ENCODE measurements around the gene AGTR1. TPM values are rescaled to one million over a fixed set of nuclear protein-coding genes. Genes with fewer than 3 reads are reported as not detected.
A peak's percentile ranks its signal among the peaks of the same experiment; 100 is the strongest.

Gene AGTR1
- total RNA-seq, 1 donor from 2014 or later = 12.0 TPM

- Histone ChIP-seq H3K27ac (peak overlapping the region; percentile 46), H3K4me3 (no peak overlapping the region), H3K4me1 (no peaks in the 10 kb centered on the region), H3K9me3 (no peaks in the 10 kb centered on the region), H3K36me3 (no peaks in the 10 kb centered on the region), H3K27me3 (no peaks in the 10 kb centered on the region)
- intact Hi-C loops (cut with DNase I) = no loop called here
- DNase-seq (ENCODE audit: extremely low spot score in 2 of 2) = no peak
- TF ChIP-seq POLR2AphosphoS5 (IDR thresholded peaks at IDR 0.05; ENCODE audit: insufficient read depth in 1 of 2, low read depth in 1 of 2) (no peak), POLR2A (IDR thresholded peaks at IDR 0.05) (no peak), CTCF (IDR thresholded peaks at IDR 0.05) (no peak)
These were observed 93.4 kb downstream of the AGTR1 start for GRCh38 chr3:148790851-148791735.

- intact Hi-C loops (cut with DNase I) = no loop called here
- no peak for DNase-seq (ENCODE audit: extremely low spot score in 2 of 2)
- Histone ChIP-seq H3K9me3 (no peaks in the 10 kb centered on the region), H3K4me1 (no peaks in the 10 kb centered on the region), H3K27me3 (no peaks in the 10 kb centered on the region), H3K27ac (no peak overlapping the region), H3K36me3 (no peaks in the 10 kb centered on the region), H3K4me3 (no peak overlapping the region)
- TF ChIP-seq CTCF (IDR thresholded peaks at IDR 0.05) = no peak
- TF ChIP-seq POLR2A (IDR thresholded peaks at IDR 0.05) = no peak
- TF ChIP-seq POLR2AphosphoS5 (IDR thresholded peaks at IDR 0.05; ENCODE audit: insufficient read depth in 1 of 2, low read depth in 1 of 2) = no peak
These were observed 94.2 kb downstream of the AGTR1 start for GRCh38 chr3:148791920-148792319.

GRCh38 chr3:148792516-148792915, 94.8 kb downstream of the AGTR1 start:
- Histone ChIP-seq H3K36me3 (no peaks in the 10 kb centered on the region), H3K27me3 (no peaks in the 10 kb centered on the region), H3K4me3 (no peak overlapping the region), H3K4me1 (no peaks in the 10 kb centered on the region), H3K9me3 (no peaks in the 10 kb centered on the region), H3K27ac (no peak overlapping the region)
- no peak for TF ChIP-seq CTCF (IDR thresholded peaks at IDR 0.05)
- DNase-seq (ENCODE audit: extremely low spot score in 2 of 2) = no peak
- intact Hi-C loops (cut with DNase I) = no loop called here

Small RNA genes within 50 kb of the gene (small RNA-seq; reads per million reads assigned to genes)
- gene RPL38P1 = not detected

Other genes with a start within 250 kb of the AGTR1 start
- 1.7 TPM for gene CPB1, start 129.9 kb downstream of the AGTR1 start, total RNA-seq
- 14.5 TPM for gene CPA3, start 167.4 kb downstream of the AGTR1 start, total RNA-seq

Measured in vagina (tissue), 2 donors.